ENCODE measurements around the gene BACH1. TPM values are rescaled to one million over a fixed set of nuclear protein-coding genes. Genes with fewer than 3 reads are reported as not detected.

BACH1 gene
- total RNA-seq, result 38.1 and 48.4 TPM in 2 replicates

GRCh38 chr21:29298348-29299045 is at the start of gene BACH1:
Gene BACH1 (plus strand): TSS chr21:29298922. CDS start chr21:29321281, 22,359 bp downstream.

Other genes with a start within 250 kb of the BACH1 start
- gene CCT8, start 225.3 kb upstream of the BACH1 start, total RNA-seq, result 82.6 and 111 TPM in 2 replicates
- gene MAP3K7CL, start 168.3 kb upstream of the BACH1 start, total RNA-seq, result 5.6 and 9.9 TPM in 2 replicates